ENCODE measurements around the gene LDHAL6A. TPM values are rescaled to one million over a fixed set of nuclear protein-coding genes. Genes with fewer than 3 reads are reported as not detected.
A peak's percentile ranks its signal among the peaks of the same experiment; 100 is the strongest.
"Not testable (repeated sequence)": the region's sequence is repeated elsewhere in the genome, so short reads cannot be mapped to it uniquely, and the experiment has no call there.

The LDHAL6A gene
- not detected for total RNA-seq
- under 1 TPM; 0.51 to 0.94 (median 0.69) TPM for polyA plus RNA-seq (ENCODE audit: insufficient read length in 6 of 6)
- long read RNA-seq, donor 1, result 0 reads
- long read RNA-seq, donor 2, result 0 reads
- long read RNA-seq, donor 3, result 0 reads
- long read RNA-seq, donor 4, result 0 reads
- long read RNA-seq, donor 5, partial matches to known transcripts, result 158 of 158 reads
- long read RNA-seq, donor 5, other reads (novel, unspliced or antisense), result 0 of 158 reads
- long read RNA-seq, donor 6, result 0 reads
- long read RNA-seq, donor 7, partial matches to known transcripts, result 0 of 1 reads
- long read RNA-seq, donor 7, other reads (novel, unspliced or antisense), result 0 of 1 reads
- long read RNA-seq, donor 8, result 0 reads
- long read RNA-seq, donor 9, result 0 reads
- long read RNA-seq, donor 10, result 0 reads
- long read RNA-seq, donor 11, partial matches to known transcripts, result 171 of 171 reads
- long read RNA-seq, donor 11, other reads (novel, unspliced or antisense), result 0 of 171 reads
- long read RNA-seq, donor 12, partial matches to known transcripts, result 121 of 127 reads
- long read RNA-seq, donor 12, other reads (novel, unspliced or antisense), result 6 of 127 reads

DNA sequence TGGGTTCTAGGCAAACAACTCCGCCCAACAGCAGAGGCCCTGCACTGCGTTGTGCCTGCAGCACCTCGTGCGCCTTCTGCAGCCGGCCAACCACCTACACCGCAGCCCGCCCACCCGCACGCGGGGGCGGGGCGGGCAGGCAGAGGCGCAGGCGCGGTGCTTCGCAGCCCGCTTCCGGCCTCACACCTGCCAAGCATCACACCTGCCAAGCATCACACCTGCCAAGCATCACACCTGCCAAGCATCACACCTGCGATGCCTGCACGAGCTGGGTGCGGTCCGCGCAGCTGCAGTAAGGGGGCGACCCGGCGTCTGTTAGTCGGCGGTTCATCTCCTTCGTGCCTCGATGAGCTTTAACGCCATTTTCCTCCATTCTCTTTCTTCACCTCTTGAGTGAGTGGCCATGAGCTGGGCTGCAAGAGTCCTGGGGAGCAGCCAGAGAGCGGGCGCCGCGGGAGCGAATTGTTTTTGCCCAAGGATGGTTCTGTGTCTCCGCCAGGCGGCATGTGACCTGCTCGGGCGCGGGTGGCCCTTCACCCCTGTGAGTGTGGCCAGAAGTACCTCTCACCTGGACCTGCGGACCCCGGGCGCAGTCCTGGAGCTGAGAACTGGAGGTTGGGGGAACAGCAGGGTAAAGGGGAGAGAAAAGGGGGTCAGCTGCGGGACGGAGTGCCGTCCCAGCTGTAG lies at the start of gene LDHAL6A:
TSS of gene LDHAL6A (plus strand) at position 171 of the 687 bp plus-strand sequence. CDS start 825 bp downstream, outside the sequence.
- ATAC-seq (no peak), DNase-seq (peak in 1 of 4 donors; percentile 80)
- intact Hi-C loops (cut with DNase I), result no loop called here

GRCh38 chr11:18407400-18407799 lies 48.3 kb upstream of the LDHAL6A start:
- H3K4me3 ChIP-seq; H3K27me3 ChIP-seq; DNase-seq; H3K9me3 ChIP-seq; intact Hi-C loops (cut with DNase I); H3K4me1 ChIP-seq; H3K27ac ChIP-seq: not testable (repeated sequence)
- ATAC-seq, result peak; percentile 28
- peaks cover 0 to 68% of the 10 kb centered on the region in 2 donors for H3K36me3 ChIP-seq

More for the DNA sequence above, at the start of gene LDHAL6A:
- no peaks in the 10 kb centered on the region for H3K4me1 ChIP-seq
- H3K27me3 ChIP-seq, result peaks cover 0 to 20% of the 10 kb centered on the region in 2 donors
- H3K36me3 ChIP-seq, result no peaks in the 10 kb centered on the region
- no peak within 1 kb of the TSS for H3K27ac ChIP-seq
- H3K9me3 ChIP-seq, result no peaks in the 10 kb centered on the region
- TF ChIP-seq, protein P1, sequence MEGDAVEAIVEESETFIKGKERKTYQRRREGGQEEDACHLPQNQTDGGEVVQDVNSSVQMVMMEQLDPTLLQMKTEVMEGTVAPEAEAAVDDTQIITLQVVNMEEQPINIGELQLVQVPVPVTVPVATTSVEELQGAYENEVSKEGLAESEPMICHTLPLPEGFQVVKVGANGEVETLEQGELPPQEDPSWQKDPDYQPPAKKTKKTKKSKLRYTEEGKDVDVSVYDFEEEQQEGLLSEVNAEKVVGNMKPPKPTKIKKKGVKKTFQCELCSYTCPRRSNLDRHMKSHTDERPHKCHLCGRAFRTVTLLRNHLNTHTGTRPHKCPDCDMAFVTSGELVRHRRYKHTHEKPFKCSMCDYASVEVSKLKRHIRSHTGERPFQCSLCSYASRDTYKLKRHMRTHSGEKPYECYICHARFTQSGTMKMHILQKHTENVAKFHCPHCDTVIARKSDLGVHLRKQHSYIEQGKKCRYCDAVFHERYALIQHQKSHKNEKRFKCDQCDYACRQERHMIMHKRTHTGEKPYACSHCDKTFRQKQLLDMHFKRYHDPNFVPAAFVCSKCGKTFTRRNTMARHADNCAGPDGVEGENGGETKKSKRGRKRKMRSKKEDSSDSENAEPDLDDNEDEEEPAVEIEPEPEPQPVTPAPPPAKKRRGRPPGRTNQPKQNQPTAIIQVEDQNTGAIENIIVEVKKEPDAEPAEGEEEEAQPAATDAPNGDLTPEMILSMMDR (IDR thresholded peaks at IDR 0.05), result no peak
- no peak within 1 kb of the TSS for H3K4me3 ChIP-seq

GRCh38 chr11:18408558-18409291 lies 46.9 kb upstream of the LDHAL6A start:
- no peak overlapping the region for H3K4me3 ChIP-seq
- intact Hi-C loops (cut with DNase I), result no loop called here
- no peak overlapping the region for H3K27ac ChIP-seq
- H3K27me3 ChIP-seq, result no peaks in the 10 kb centered on the region
- H3K4me1 ChIP-seq, result no peaks in the 10 kb centered on the region
- ATAC-seq (no peak), DNase-seq (no peak)
- peaks cover 0 to 54% of the 10 kb centered on the region in 2 donors for H3K36me3 ChIP-seq
- TF ChIP-seq, protein P1 (IDR thresholded peaks at IDR 0.05), result no peak
- H3K9me3 ChIP-seq, result no peaks in the 10 kb centered on the region

DNA sequence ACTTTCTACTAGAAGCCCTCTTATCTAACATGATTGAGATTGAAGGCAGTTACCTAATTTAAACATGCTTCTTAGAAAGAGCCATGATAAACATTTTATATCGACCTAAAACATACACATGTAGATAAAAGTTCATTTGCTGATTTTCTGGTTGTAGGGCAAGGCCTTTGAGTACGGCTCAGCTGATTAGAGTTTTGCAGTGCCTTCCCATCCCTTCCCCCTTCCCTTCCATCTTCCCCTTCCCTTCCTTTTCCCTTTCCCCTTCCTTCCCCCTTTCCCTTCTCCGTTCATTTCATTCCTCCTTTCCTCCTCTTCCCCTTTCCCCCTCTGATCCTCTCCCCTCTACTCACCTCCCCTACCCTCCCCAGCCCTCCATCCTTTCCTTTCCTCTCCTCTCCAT lies 39.2 kb upstream of the LDHAL6A start:
- no peak overlapping the region for H3K4me3 ChIP-seq
- TF ChIP-seq, protein P1 (IDR thresholded peaks at IDR 0.05), result no peak
- H3K9me3 ChIP-seq, result no peaks in the 10 kb centered on the region
- intact Hi-C loops (cut with DNase I), result no loop called here
- H3K4me1 ChIP-seq, result no peaks in the 10 kb centered on the region
- H3K36me3 ChIP-seq, result no peaks in the 10 kb centered on the region
- ATAC-seq (no peak), DNase-seq (no peak)
- H3K27me3 ChIP-seq, result no peaks in the 10 kb centered on the region
- H3K27ac ChIP-seq, result no peak overlapping the region

GRCh38 chr11:18419040-18419439 lies 36.6 kb upstream of the LDHAL6A start:
- H3K4me1 ChIP-seq, result no peaks in the 10 kb centered on the region
- TF ChIP-seq, protein P1 (IDR thresholded peaks at IDR 0.05), result no peak
- H3K4me3 ChIP-seq, result no peak overlapping the region
- H3K36me3 ChIP-seq, result no peaks in the 10 kb centered on the region
- intact Hi-C loops (cut with DNase I), result no loop called here
- no peak overlapping the region for H3K27ac ChIP-seq
- no peaks in the 10 kb centered on the region for H3K27me3 ChIP-seq
- no peak for ATAC-seq
- DNase-seq, result no peak
- no peaks in the 10 kb centered on the region for H3K9me3 ChIP-seq

Measured in left lung (tissue), 14 donors.